ENCODE data around the gene LRRC17. TPM values are rescaled to one million over a fixed set of nuclear protein-coding genes. Genes with fewer than 3 reads are reported as not detected.
"Not testable (repeated sequence)": the region's sequence is repeated elsewhere in the genome, so short reads cannot be mapped to it uniquely, and the experiment has no call there.

Gene LRRC17
- total and polyA plus RNA-seq, 10 donors: 0.54 to 3.1 (median 1.1) TPM

DNA sequence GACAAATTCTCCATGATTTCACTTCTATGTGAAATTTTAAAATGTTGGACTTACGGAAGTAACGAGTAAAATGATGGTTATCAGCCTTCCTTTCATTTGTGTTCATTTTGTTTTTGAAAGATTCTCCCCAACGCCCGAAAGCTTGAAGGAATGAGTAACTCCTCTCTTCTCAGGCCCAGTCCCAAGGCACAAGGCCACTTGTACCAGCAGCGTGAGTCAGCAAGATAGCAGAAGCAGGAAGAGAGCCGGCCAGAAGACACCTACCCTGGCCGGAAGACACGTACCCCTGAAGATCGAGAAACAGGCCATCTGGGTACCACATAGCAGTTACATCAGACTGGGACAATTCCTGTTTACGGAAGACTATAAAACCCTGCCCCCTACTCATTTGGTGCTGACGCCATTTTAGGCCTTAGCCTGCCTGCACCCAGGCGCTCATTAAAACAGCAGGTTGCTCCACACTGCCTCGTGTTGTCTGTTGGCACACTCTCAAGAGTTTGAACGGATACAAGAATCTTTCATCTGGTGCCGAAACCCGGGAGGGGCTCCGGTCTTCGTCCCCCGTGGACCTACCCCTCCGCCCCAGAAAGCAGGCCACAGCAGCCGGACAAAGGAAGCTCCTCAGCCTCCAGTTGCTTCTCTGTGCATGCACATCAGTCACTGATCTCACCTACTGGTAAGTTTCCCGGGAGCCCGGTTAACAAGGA is 60.4 kb downstream of the LRRC17 start:
- H3K27me3 ChIP-seq (replicated peaks in 1 of 7): no peaks in the 10 kb centered on the region
- H3K4me3 ChIP-seq: peak overlapping the region in 1 of 8 donors; percentile 41
- no peaks in the 10 kb centered on the region for H3K9me3 ChIP-seq
- H3K36me3 ChIP-seq: no peaks in the 10 kb centered on the region
- H3K27ac ChIP-seq: peak overlapping the region in 3 of 8 donors; percentile 60 to 84 (median 78)
- TF ChIP-seq POLR2AphosphoS5 (IDR thresholded peaks at IDR 0.05) (no peak), POLR2A (IDR thresholded peaks at IDR 0.05) (no peak)
- TF ChIP-seq, protein P1, sequence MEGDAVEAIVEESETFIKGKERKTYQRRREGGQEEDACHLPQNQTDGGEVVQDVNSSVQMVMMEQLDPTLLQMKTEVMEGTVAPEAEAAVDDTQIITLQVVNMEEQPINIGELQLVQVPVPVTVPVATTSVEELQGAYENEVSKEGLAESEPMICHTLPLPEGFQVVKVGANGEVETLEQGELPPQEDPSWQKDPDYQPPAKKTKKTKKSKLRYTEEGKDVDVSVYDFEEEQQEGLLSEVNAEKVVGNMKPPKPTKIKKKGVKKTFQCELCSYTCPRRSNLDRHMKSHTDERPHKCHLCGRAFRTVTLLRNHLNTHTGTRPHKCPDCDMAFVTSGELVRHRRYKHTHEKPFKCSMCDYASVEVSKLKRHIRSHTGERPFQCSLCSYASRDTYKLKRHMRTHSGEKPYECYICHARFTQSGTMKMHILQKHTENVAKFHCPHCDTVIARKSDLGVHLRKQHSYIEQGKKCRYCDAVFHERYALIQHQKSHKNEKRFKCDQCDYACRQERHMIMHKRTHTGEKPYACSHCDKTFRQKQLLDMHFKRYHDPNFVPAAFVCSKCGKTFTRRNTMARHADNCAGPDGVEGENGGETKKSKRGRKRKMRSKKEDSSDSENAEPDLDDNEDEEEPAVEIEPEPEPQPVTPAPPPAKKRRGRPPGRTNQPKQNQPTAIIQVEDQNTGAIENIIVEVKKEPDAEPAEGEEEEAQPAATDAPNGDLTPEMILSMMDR (IDR thresholded peaks at IDR 0.05 in 8 of 11, conservative IDR thresholded peaks at IDR 0.05 in 3 of 11): no peak
- intact Hi-C loops (cut with DNase I; ENCODE audit: low total_unique reads): no loop called here
- WGBS, 5 donors: 79 to 94% (median 87%) methylated on average over 17 to 23 of the region's 23 CpGs
- DNase-seq: no peak
- no peaks in the 10 kb centered on the region for H3K4me1 ChIP-seq

DNA sequence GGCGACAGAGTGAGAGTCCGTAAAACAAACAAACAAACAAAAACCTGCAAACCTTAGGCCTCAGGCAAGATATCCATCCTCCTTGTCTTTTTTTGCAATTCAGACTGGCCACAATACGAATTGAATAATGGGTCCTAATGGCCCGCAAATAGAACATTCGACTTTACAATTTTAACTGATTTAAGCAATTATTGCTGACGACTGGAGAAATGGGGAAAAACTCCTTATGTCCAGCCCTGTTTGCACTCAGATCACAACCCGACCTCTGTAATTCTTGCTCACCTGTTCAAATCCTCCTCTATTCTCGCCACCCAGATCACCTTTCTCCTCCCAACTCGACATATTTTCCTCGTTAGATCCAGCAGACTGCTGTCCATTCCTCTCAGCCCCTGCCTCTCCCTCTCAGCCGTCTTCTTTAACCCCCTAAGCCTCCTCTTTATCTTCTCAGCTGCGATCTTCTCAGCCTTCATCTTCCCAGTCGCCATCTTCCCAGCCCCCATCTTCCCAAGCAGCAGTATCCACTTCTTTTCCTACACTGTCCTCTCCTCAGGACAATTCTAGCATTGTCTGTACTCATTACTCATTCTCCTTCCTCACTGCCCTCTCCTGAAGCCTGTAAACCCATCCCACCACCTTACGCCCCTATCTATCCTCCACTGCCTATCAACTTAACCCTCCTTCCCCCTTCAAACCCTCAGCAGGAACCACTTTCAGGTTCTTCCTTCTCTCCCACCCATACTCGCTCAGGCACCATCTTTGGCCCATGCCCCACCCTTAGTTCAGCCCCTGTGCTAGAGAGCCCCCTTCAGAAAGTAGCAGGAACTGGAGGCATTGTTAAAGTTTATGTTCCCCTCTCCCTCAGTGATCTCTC is 61.8 kb downstream of the LRRC17 start:
- Histone ChIP-seq H3K27ac (peak overlapping the region in 2 of 8 donors; percentile 78 to 84), H3K9me3 (peaks cover 0 to 5% (median 0%) of the 10 kb centered on the region in 8 donors), H3K36me3 (no peaks in the 10 kb centered on the region), H3K4me1 (no peaks in the 10 kb centered on the region), H3K4me3 (peak overlapping the region in 1 of 8 donors; percentile 6), H3K27me3 (replicated peaks in 1 of 7) (no peaks in the 10 kb centered on the region)
- WGBS, 5 donors: 87 to 95% (median 88%) methylated on average over 15 of the region's 15 CpGs
- DNase-seq: no peak
- intact Hi-C loops (cut with DNase I; ENCODE audit: low total_unique reads): no loop called here
- TF ChIP-seq POLR2AphosphoS5 (IDR thresholded peaks at IDR 0.05): no peak
- TF ChIP-seq, protein P1 (IDR thresholded peaks at IDR 0.05 in 8 of 11, conservative IDR thresholded peaks at IDR 0.05 in 3 of 11): peak in 1 of 11 experiments; percentile 8

DNA sequence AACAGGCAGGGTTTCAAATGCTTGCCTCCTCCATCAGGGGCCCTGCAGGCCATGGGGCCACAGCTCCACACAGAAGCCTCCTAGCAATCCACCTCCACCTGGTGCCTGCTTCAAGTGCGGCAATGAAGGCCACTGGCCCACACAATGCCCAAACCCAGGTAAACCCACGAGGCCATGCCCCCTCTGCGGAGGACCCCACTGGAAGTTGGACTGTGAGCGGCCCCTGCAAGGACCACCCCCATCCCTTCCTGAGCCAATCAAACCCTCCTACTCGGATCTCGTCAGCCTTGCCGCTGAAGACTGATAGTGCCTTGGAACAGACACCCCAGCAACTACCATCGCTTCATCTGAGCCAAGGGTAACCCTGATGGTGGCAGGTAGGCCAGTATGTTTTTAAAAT is 63.1 kb downstream of the LRRC17 start:
- intact Hi-C loops (cut with DNase I; ENCODE audit: low total_unique reads): no loop called here
- no peak for DNase-seq
- Histone ChIP-seq H3K4me1 (no peaks in the 10 kb centered on the region), H3K4me3 (no peak overlapping the region), H3K9me3 (peaks cover 0 to 10% (median 0%) of the 10 kb centered on the region in 8 donors), H3K27me3 (replicated peaks in 1 of 7) (no peaks in the 10 kb centered on the region), H3K27ac (no peak overlapping the region), H3K36me3 (no peaks in the 10 kb centered on the region)
- 80 to 91% (median 84%) methylated on average over 8 of the region's 8 CpGs for WGBS, 5 donors
- TF ChIP-seq POLR2AphosphoS5 (IDR thresholded peaks at IDR 0.05) (no peak), POLR2A (IDR thresholded peaks at IDR 0.05) (no peak)
- TF ChIP-seq, protein P1 (IDR thresholded peaks at IDR 0.05 in 8 of 11, conservative IDR thresholded peaks at IDR 0.05 in 3 of 11): no peak

DNA sequence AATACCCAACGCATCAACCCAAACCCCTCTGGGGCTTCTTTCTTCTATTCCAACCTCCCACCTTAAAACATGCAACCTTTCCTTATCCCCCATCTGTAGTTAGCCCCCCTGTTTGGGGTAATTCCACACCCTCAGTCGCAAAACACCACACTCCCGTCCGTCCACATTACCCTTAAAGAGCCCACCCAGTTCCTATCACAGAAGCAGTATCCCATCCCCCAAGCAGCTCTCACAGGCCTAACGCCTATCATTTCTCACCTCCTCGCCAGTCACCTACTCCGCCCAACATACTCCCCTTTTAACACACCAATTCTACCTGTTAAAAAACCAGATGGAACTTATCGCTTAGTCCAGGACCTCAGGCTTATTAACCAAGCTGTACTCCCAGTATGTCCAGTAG is 63.7 kb downstream of the LRRC17 start:
- Histone ChIP-seq H3K4me3 (no peak overlapping the region), H3K27me3 (replicated peaks in 1 of 7) (no peaks in the 10 kb centered on the region), H3K27ac (no peak overlapping the region), H3K9me3 (peaks cover 0 to 10% (median 0%) of the 10 kb centered on the region in 8 donors), H3K36me3 (no peaks in the 10 kb centered on the region), H3K4me1 (no peaks in the 10 kb centered on the region)
- TF ChIP-seq POLR2A (IDR thresholded peaks at IDR 0.05) (no peak), POLR2AphosphoS5 (IDR thresholded peaks at IDR 0.05) (no peak)
- TF ChIP-seq, protein P1 (IDR thresholded peaks at IDR 0.05 in 8 of 11, conservative IDR thresholded peaks at IDR 0.05 in 3 of 11): no peak
- no peak for DNase-seq
- 91 to 95% (median 92%) methylated on average over 8 of the region's 8 CpGs for WGBS, 5 donors
- intact Hi-C loops (cut with DNase I; ENCODE audit: low total_unique reads): no loop called here

DNA sequence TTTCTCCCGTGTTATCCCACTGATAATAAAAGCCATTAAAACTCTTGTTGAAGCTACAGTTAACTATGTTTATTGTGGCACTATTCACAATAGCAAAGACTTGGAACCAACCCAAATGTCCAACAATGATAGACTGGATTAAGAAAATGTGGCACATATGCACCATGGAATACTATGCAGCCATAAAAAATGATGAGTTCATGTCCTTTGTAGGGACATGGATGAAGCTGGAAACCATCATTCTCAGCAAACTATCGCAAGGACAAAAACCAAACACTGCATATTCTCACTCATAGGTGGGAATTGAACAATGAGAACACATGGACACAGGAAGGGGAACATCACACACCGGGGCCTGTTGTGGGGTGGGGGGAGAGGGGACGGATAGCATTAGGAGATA is 64.8 kb downstream of the LRRC17 start:
- intact Hi-C loops (cut with DNase I; ENCODE audit: low total_unique reads); H3K36me3 ChIP-seq; H3K27me3 ChIP-seq (replicated peaks in 1 of 7); H3K4me3 ChIP-seq; DNase-seq; H3K4me1 ChIP-seq: not testable (repeated sequence)
- WGBS, 5 donors: 86 to 100% (median 94%) methylated on average over 3 to 4 of the region's 4 CpGs
- Histone ChIP-seq H3K27ac (peak overlapping the region in 2 of 8 donors; percentile 60 to 66), H3K9me3 (peaks cover 0 to 10% (median 0%) of the 10 kb centered on the region in 8 donors)
